ENCODE data around the gene PLIN4.

The PLIN4 gene

GRCh38 chr19:4492337-4493103 lies 25.8 kb downstream of the PLIN4 start:
- Histone ChIP-seq H3K27me3 (ENCODE audit: control insufficient read depth in 2 of 2, insufficient read depth in 2 of 2, low read length in 2 of 2) (no peaks in the 10 kb centered on the region), H3K36me3 (ENCODE audit: control insufficient read depth in 2 of 2, insufficient read depth in 2 of 2, low read length in 2 of 2) (peaks cover 32 to 35% of the 10 kb centered on the region in 2 donors), H3K27ac (ENCODE audit: low read depth in 2 of 2, low read length in 2 of 2) (no peak overlapping the region), H3K4me1 (ENCODE audit: control insufficient read depth in 2 of 2, insufficient read depth in 2 of 2, low read length in 2 of 2) (no peaks in the 10 kb centered on the region), H3K4me3 (ENCODE audit: low read length in 2 of 2) (no peak overlapping the region), H3K9ac (ENCODE audit: low read depth in 1 of 2, low read length in 2 of 2) (no peak overlapping the region), H3K9me3 (ENCODE audit: control insufficient read depth in 2 of 2, low read length in 2 of 2) (no peaks in the 10 kb centered on the region)

- Histone ChIP-seq H3K27me3 (ENCODE audit: control insufficient read depth in 2 of 2, insufficient read depth in 2 of 2, low read length in 2 of 2) (no peaks in the 10 kb centered on the region), H3K36me3 (ENCODE audit: control insufficient read depth in 2 of 2, insufficient read depth in 2 of 2, low read length in 2 of 2) (peaks cover 26 to 33% of the 10 kb centered on the region in 2 donors), H3K4me1 (ENCODE audit: control insufficient read depth in 2 of 2, insufficient read depth in 2 of 2, low read length in 2 of 2) (no peaks in the 10 kb centered on the region), H3K4me3 (ENCODE audit: low read length in 2 of 2) (no peak overlapping the region), H3K9ac (ENCODE audit: low read depth in 1 of 2, low read length in 2 of 2) (no peak overlapping the region), H3K27ac (ENCODE audit: low read depth in 2 of 2, low read length in 2 of 2) (no peak overlapping the region), H3K9me3 (ENCODE audit: control insufficient read depth in 2 of 2, low read length in 2 of 2) (no peaks in the 10 kb centered on the region)
Observed at GRCh38 chr19:4491446-4491845, 26.8 kb downstream of the PLIN4 start.

GRCh38 chr19:4488496-4488895 lies 29.8 kb downstream of the PLIN4 start:
- H3K4me1 ChIP-seq (ENCODE audit: control insufficient read depth in 2 of 2, insufficient read depth in 2 of 2, low read length in 2 of 2): no peaks in the 10 kb centered on the region
- H3K36me3 ChIP-seq (ENCODE audit: control insufficient read depth in 2 of 2, insufficient read depth in 2 of 2, low read length in 2 of 2): peaks cover 22 to 24% of the 10 kb centered on the region in 2 donors
- no peak overlapping the region for H3K9ac ChIP-seq (ENCODE audit: low read depth in 1 of 2, low read length in 2 of 2)
- no peak overlapping the region for H3K4me3 ChIP-seq (ENCODE audit: low read length in 2 of 2)
- no peaks in the 10 kb centered on the region for H3K27me3 ChIP-seq (ENCODE audit: control insufficient read depth in 2 of 2, insufficient read depth in 2 of 2, low read length in 2 of 2)
- H3K27ac ChIP-seq (ENCODE audit: low read depth in 2 of 2, low read length in 2 of 2): no peak overlapping the region
- no peaks in the 10 kb centered on the region for H3K9me3 ChIP-seq (ENCODE audit: control insufficient read depth in 2 of 2, low read length in 2 of 2)

GRCh38 chr19:4487572-4487971 lies 30.7 kb downstream of the PLIN4 start:
- H3K27me3 ChIP-seq (ENCODE audit: control insufficient read depth in 2 of 2, insufficient read depth in 2 of 2, low read length in 2 of 2): no peaks in the 10 kb centered on the region
- H3K9ac ChIP-seq (ENCODE audit: low read depth in 1 of 2, low read length in 2 of 2): no peak overlapping the region
- H3K27ac ChIP-seq (ENCODE audit: low read depth in 2 of 2, low read length in 2 of 2): no peak overlapping the region
- H3K9me3 ChIP-seq (ENCODE audit: control insufficient read depth in 2 of 2, low read length in 2 of 2): no peaks in the 10 kb centered on the region
- H3K36me3 ChIP-seq (ENCODE audit: control insufficient read depth in 2 of 2, insufficient read depth in 2 of 2, low read length in 2 of 2): peaks cover 18 to 28% of the 10 kb centered on the region in 2 donors
- no peak overlapping the region for H3K4me3 ChIP-seq (ENCODE audit: low read length in 2 of 2)
- no peaks in the 10 kb centered on the region for H3K4me1 ChIP-seq (ENCODE audit: control insufficient read depth in 2 of 2, insufficient read depth in 2 of 2, low read length in 2 of 2)

GRCh38 chr19:4483385-4483784 lies 34.9 kb downstream of the PLIN4 start:
- peaks cover 0 to 14% of the 10 kb centered on the region in 2 donors for H3K36me3 ChIP-seq (ENCODE audit: control insufficient read depth in 2 of 2, insufficient read depth in 2 of 2, low read length in 2 of 2)
- no peaks in the 10 kb centered on the region for H3K4me1 ChIP-seq (ENCODE audit: control insufficient read depth in 2 of 2, insufficient read depth in 2 of 2, low read length in 2 of 2)
- H3K9me3 ChIP-seq (ENCODE audit: control insufficient read depth in 2 of 2, low read length in 2 of 2): no peaks in the 10 kb centered on the region
- H3K27ac ChIP-seq (ENCODE audit: low read depth in 2 of 2, low read length in 2 of 2): no peak overlapping the region
- H3K4me3 ChIP-seq (ENCODE audit: low read length in 2 of 2): no peak overlapping the region
- H3K27me3 ChIP-seq (ENCODE audit: control insufficient read depth in 2 of 2, insufficient read depth in 2 of 2, low read length in 2 of 2): no peaks in the 10 kb centered on the region
- H3K9ac ChIP-seq (ENCODE audit: low read depth in 1 of 2, low read length in 2 of 2): no peak overlapping the region

DNA sequence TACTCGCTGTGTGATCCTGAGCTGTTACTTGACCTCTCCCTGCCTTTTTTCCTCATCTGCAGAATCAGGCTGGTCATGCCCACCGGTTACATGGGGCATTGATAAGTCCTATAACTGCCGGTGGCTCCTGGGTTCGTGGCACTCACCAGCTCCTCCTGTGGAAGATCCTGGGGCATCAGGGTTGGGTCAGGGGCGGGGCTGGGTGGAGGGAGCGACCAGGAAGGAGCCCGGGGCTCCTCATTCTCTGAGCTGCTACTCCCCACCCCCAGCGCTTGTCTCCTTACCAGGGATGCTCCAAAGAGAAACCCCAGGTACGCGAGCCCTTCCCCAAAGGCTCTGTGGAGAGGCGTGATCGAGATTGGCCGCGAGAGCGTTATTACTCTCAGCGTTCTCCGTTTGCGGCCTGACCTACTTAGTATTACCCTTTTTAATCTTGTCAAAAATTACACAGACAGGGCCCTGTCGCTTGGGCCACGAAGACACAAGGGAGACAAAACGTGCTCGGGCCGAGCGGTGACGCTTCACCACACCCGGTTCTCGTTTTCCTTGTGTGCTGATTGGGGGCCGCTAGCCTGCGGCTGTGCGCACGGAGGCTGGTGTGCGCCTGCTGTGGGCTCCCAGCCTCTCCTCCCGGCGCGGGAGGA lies 35.4 kb downstream of the PLIN4 start:
- no peaks in the 10 kb centered on the region for H3K4me1 ChIP-seq (ENCODE audit: control insufficient read depth in 2 of 2, insufficient read depth in 2 of 2, low read length in 2 of 2)
- H3K27ac ChIP-seq (ENCODE audit: low read depth in 2 of 2, low read length in 2 of 2): no peak overlapping the region
- H3K9me3 ChIP-seq (ENCODE audit: control insufficient read depth in 2 of 2, low read length in 2 of 2): no peaks in the 10 kb centered on the region
- peaks cover 0 to 11% of the 10 kb centered on the region in 2 donors for H3K36me3 ChIP-seq (ENCODE audit: control insufficient read depth in 2 of 2, insufficient read depth in 2 of 2, low read length in 2 of 2)
- no peak overlapping the region for H3K4me3 ChIP-seq (ENCODE audit: low read length in 2 of 2)
- no peaks in the 10 kb centered on the region for H3K27me3 ChIP-seq (ENCODE audit: control insufficient read depth in 2 of 2, insufficient read depth in 2 of 2, low read length in 2 of 2)
- no peak overlapping the region for H3K9ac ChIP-seq (ENCODE audit: low read depth in 1 of 2, low read length in 2 of 2)

- Histone ChIP-seq H3K4me1 (ENCODE audit: control insufficient read depth in 2 of 2, insufficient read depth in 2 of 2, low read length in 2 of 2) (peaks cover 4 to 13% of the 10 kb centered on the region in 2 donors), H3K36me3 (ENCODE audit: control insufficient read depth in 2 of 2, insufficient read depth in 2 of 2, low read length in 2 of 2) (peaks cover 7 to 17% of the 10 kb centered on the region in 2 donors), H3K9ac (ENCODE audit: low read depth in 1 of 2, low read length in 2 of 2) (no peak overlapping the region), H3K27ac (ENCODE audit: low read depth in 2 of 2, low read length in 2 of 2) (no peak overlapping the region), H3K27me3 (ENCODE audit: control insufficient read depth in 2 of 2, insufficient read depth in 2 of 2, low read length in 2 of 2) (no peaks in the 10 kb centered on the region), H3K9me3 (ENCODE audit: control insufficient read depth in 2 of 2, low read length in 2 of 2) (no peaks in the 10 kb centered on the region), H3K4me3 (ENCODE audit: low read length in 2 of 2) (no peak overlapping the region)
Observed at GRCh38 chr19:4477034-4477801, 41.1 kb downstream of the PLIN4 start.

- no peak overlapping the region for H3K4me3 ChIP-seq (ENCODE audit: low read length in 2 of 2)
Observed at GRCh38 chr19:4474514-4475022, 43.7 kb downstream of the PLIN4 start.

DNA sequence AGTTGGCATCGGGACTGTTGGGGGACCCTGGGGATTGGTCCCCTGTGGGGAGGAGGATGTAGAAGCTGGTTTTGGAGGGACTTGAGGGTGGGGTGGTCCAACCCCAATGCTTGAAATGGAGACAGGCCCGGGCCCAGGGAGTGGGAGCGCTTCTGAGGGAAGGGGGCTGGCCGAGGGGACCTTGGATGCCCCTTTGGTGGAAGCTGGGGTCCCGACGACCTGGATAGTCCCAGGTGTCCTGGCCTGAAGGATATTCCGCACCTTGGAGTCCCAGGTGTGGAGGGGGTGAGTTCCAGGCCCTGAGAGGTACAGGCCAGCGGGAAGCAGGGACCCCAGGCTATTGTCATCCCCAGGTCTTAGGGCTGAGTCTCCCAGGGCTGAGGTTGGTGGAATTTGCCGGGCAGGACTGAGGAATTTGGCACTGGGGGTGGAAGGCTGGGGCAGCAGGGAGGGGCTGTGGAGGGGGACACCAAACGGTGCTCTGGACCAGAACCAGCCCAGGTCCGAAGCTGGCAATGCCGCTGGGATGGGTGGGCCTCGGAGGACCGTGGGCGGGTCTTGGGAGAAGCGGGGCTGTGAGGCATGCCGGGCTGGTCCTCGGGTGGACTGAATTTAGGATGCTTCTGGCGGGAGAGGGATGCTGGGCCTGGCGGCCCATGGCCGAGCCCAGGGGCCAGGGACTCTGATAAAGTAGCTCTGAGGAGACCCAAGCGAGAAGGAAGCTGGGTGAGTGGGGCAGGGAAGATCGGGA lies 44.3 kb downstream of the PLIN4 start:
- Histone ChIP-seq H3K27me3 (ENCODE audit: control insufficient read depth in 2 of 2, insufficient read depth in 2 of 2, low read length in 2 of 2) (no peaks in the 10 kb centered on the region), H3K27ac (ENCODE audit: low read depth in 2 of 2, low read length in 2 of 2) (no peak overlapping the region), H3K36me3 (ENCODE audit: control insufficient read depth in 2 of 2, insufficient read depth in 2 of 2, low read length in 2 of 2) (peaks cover 7 to 17% of the 10 kb centered on the region in 2 donors), H3K9me3 (ENCODE audit: control insufficient read depth in 2 of 2, low read length in 2 of 2) (no peaks in the 10 kb centered on the region), H3K4me3 (ENCODE audit: low read length in 2 of 2) (no peak overlapping the region), H3K9ac (ENCODE audit: low read depth in 1 of 2, low read length in 2 of 2) (no peak overlapping the region), H3K4me1 (ENCODE audit: control insufficient read depth in 2 of 2, insufficient read depth in 2 of 2, low read length in 2 of 2) (peaks cover 4 to 13% of the 10 kb centered on the region in 2 donors)

More at GRCh38 chr19:4474514-4475022, 43.7 kb downstream of the PLIN4 start:
- Histone ChIP-seq H3K27ac (ENCODE audit: low read depth in 2 of 2, low read length in 2 of 2) (no peak overlapping the region), H3K9me3 (ENCODE audit: control insufficient read depth in 2 of 2, low read length in 2 of 2) (no peaks in the 10 kb centered on the region), H3K4me1 (ENCODE audit: control insufficient read depth in 2 of 2, insufficient read depth in 2 of 2, low read length in 2 of 2) (peaks cover 4 to 13% of the 10 kb centered on the region in 2 donors), H3K9ac (ENCODE audit: low read depth in 1 of 2, low read length in 2 of 2) (no peak overlapping the region), H3K36me3 (ENCODE audit: control insufficient read depth in 2 of 2, insufficient read depth in 2 of 2, low read length in 2 of 2) (peaks cover 7 to 17% of the 10 kb centered on the region in 2 donors), H3K27me3 (ENCODE audit: control insufficient read depth in 2 of 2, insufficient read depth in 2 of 2, low read length in 2 of 2) (no peaks in the 10 kb centered on the region)
